Liver (tissue), 3 donors: ENCODE measurements around the gene C22orf31.

Experiments
- NR2F2 ChIP-seq: IDR thresholded peaks from 2 replicates; pipeline ENCODE4 v1.6.1; 2016; ENCODE audit warnings: antibody characterized with exemption
- YY1 ChIP-seq: IDR thresholded peaks from 2 replicates; pipeline ENCODE4 v1.6.1; 2016; ENCODE audit warnings: antibody characterized with exemption, mild to moderate bottlenecking
- TF ChIP-seq, protein P1 (sequence below): fragments of 150-350 bp; IDR thresholded peaks from 2 replicates; pipeline ENCODE4 v1.5.1; 2017; ENCODE audit warnings: improper control_type of control experiment, low read depth, low read length; ENCODE audit not compliant: missing input control
- TF ChIP-seq, protein P2 (sequence below): IDR thresholded peaks from 2 replicates; pipeline ENCODE4 v1.6.1; 2016; ENCODE audit warnings: antibody characterized with exemption
- donor health status: healthy.
- donor health status: healthy.

DNA sequence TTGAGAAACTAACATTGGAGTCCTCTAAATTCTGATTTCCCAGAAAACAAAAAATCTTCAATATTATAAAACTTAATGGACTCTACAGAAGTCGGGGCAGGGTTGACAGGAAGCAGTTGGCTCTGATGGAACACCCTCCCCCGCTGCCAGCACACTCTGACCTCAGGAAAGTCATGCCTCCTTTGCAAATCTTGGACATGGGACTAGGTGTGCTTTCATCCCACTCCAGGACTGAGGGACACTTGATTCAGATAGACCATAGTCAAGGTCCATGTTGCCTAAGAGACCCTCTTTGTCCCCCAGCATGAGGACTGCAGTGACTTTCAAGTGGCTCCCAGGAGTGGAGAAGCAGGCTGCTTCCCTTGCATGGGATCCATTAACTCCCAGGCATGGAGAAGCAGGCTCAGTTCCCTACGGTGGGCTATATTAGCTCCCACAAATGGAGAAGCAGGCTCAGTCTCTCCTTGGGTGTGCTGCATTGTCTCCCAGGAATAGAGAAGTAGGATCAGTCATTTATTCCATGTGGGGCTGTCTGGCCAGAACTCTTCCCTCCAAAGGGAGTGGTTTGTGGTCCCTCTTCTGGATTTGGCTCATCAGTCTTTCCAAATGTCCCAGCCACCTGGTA is 38.3 kb downstream of the C22orf31 start:
- TF ChIP-seq, protein P1, sequence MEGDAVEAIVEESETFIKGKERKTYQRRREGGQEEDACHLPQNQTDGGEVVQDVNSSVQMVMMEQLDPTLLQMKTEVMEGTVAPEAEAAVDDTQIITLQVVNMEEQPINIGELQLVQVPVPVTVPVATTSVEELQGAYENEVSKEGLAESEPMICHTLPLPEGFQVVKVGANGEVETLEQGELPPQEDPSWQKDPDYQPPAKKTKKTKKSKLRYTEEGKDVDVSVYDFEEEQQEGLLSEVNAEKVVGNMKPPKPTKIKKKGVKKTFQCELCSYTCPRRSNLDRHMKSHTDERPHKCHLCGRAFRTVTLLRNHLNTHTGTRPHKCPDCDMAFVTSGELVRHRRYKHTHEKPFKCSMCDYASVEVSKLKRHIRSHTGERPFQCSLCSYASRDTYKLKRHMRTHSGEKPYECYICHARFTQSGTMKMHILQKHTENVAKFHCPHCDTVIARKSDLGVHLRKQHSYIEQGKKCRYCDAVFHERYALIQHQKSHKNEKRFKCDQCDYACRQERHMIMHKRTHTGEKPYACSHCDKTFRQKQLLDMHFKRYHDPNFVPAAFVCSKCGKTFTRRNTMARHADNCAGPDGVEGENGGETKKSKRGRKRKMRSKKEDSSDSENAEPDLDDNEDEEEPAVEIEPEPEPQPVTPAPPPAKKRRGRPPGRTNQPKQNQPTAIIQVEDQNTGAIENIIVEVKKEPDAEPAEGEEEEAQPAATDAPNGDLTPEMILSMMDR = no peak
- TF ChIP-seq, protein P2, sequence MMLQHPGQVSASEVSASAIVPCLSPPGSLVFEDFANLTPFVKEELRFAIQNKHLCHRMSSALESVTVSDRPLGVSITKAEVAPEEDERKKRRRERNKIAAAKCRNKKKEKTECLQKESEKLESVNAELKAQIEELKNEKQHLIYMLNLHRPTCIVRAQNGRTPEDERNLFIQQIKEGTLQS = no peak
- peak; percentile 69 for TF ChIP-seq YY1
- TF ChIP-seq NR2F2 = no peak
